SK-N-SH (cell line): ENCODE results near the gene PRRC2A. TPM values are rescaled to one million over a fixed set of nuclear protein-coding genes. Genes with fewer than 3 reads are reported as not detected.

Experiments
- CTCF ChIA-PET: fragments of 300-600, 350-600 bp; formaldehyde crosslinking; extraction: SDS; loops from one replicate; lab custom pipeline; 2021; lab: Yijun Ruan, JAX
- POLR2A ChIA-PET: fragments of 350-600 bp; sonication (Branson Sonifier 250); formaldehyde crosslinking; extraction: SDS; loops from one replicate; lab custom pipeline; 2020; ENCODE audit warnings: antibody characterized with exemption, inconsistent platforms; lab: Yijun Ruan, JAX
- DNase-seq: peaks from one replicate; pipeline ENCODE4 v3.0.0; 2012
- H2AFZ ChIP-seq: fragments of 200-600 bp; sonication (generic); 2 replicates; pipeline ENCODE4 v1.8.1; 2016; ENCODE audit warnings: antibody characterized with exemption, mild to moderate bottlenecking, low read depth
- H3F3A ChIP-seq: fragments of 200-600 bp; sonication (generic); replicated peaks from 2 replicates; pipeline ENCODE3; 2016; ENCODE audit warnings: antibody characterized with exemption, mild to moderate bottlenecking; ENCODE audit not compliant: insufficient read depth
- H3K27ac ChIP-seq, 2 experiments: fragments of 200-500 bp in 1 of 2; fragments of 200-600 bp in 1 of 2; sonication (Bioruptor generic) in 1 of 2; sonication (generic), shearing (Covaris generic) in 1 of 2; 2 replicates each; pipeline versions ENCODE4 v1.5.1 to v1.6.1; 2014 to 2016; ENCODE audit warnings: low read depth in 2 of 2, inconsistent platforms in 1 of 2, low read length in 1 of 2, mild to moderate bottlenecking in 1 of 2, mixed read lengths in 1 of 2
- H3K27me3 ChIP-seq: fragments of 200-600 bp; sonication (generic), shearing (Covaris generic); 2 replicates; pipeline ENCODE4 v1.6.1; 2016; ENCODE audit warnings: mixed run types; ENCODE audit not compliant: insufficient read depth
- H3K36me3 ChIP-seq, 2 experiments: fragments of 200-500 bp in 1 of 2; fragments of 200-600 bp in 1 of 2; sonication (Bioruptor generic) in 1 of 2; sonication (generic) in 1 of 2; replicated peaks in 1 of 2; 2 replicates each; pipeline versions ENCODE3 to v1.5.1; 2014 to 2016; ENCODE audit warnings: low read length in 1 of 2, mild to moderate bottlenecking in 1 of 2; ENCODE audit not compliant: insufficient read depth in 2 of 2, control insufficient read depth in 1 of 2
- H3K4me1 ChIP-seq, 2 experiments: fragments of 200-500 bp in 1 of 2; fragments of 200-600 bp in 1 of 2; sonication (Bioruptor generic) in 1 of 2; sonication (generic), shearing (Covaris generic) in 1 of 2; 2 replicates each; pipeline versions ENCODE4 v1.5.1 to v1.6.1; 2014 to 2016; ENCODE audit warnings: low read depth in 1 of 2, low read length in 1 of 2, mixed run types in 1 of 2; ENCODE audit not compliant: insufficient read depth in 2 of 2, control insufficient read depth in 1 of 2
- H3K4me2 ChIP-seq: fragments of 200-600 bp; sonication (generic), shearing (Covaris generic); 2 replicates; pipeline ENCODE4 v1.6.1; 2017; ENCODE audit warnings: mixed run types
- H3K4me3 ChIP-seq, 2 experiments: fragments of 200-500 bp in 1 of 2; fragments of 200-600 bp in 1 of 2; sonication (Bioruptor generic) in 1 of 2; sonication (generic), shearing (Covaris generic) in 1 of 2; 2 replicates each; pipeline versions ENCODE4 v1.5.1 to v1.8.1; 2014 to 2016; ENCODE audit warnings: low read depth in 2 of 2, inconsistent platforms in 1 of 2, low read length in 1 of 2, mild to moderate bottlenecking in 1 of 2, mixed read lengths in 1 of 2, moderate library complexity in 1 of 2
- H3K79me2 ChIP-seq: fragments of 200-600 bp; sonication (generic); 2 replicates; pipeline ENCODE4 v1.8.1; 2017; ENCODE audit warnings: mild to moderate bottlenecking; ENCODE audit not compliant: insufficient read depth
- H3K9ac ChIP-seq: fragments of 200-600 bp; sonication (generic); 2 replicates; pipeline ENCODE4 v1.6.1; 2017; ENCODE audit warnings: mixed run types
- H3K9me2 ChIP-seq: fragments of 200-600 bp; sonication (generic); 2 replicates; pipeline ENCODE4 v1.6.1; 2017; ENCODE audit warnings: mixed run types
- H3K9me3 ChIP-seq: fragments of 200-600 bp; sonication (generic); 2 replicates; pipeline ENCODE4 v1.6.1; 2017; ENCODE audit warnings: mixed run types, mild to moderate bottlenecking, moderate library complexity
- H4K20me1 ChIP-seq: fragments of 200-600 bp; sonication (generic); 2 replicates; pipeline ENCODE4 v1.6.1; 2017; ENCODE audit warnings: mild to moderate bottlenecking, mixed run types; ENCODE audit not compliant: insufficient read depth
- FOXM1 ChIP-seq: IDR thresholded peaks from 2 replicates; pipeline ENCODE4 v1.4.0; 2012; ENCODE audit warnings: low read depth, mild to moderate bottlenecking
- NFIC ChIP-seq: IDR thresholded peaks from 2 replicates; pipeline ENCODE4 v1.4.0; 2012; ENCODE audit warnings: borderline replicate concordance
- RFX5 ChIP-seq: IDR thresholded peaks from 2 replicates; pipeline ENCODE4 v1.6.1; 2012; ENCODE audit warnings: mild to moderate bottlenecking, improper control_type of control experiment, low read length
- SMC3 ChIP-seq: IDR thresholded peaks from 2 replicates; pipeline ENCODE4 v1.6.1; 2012; ENCODE audit warnings: low read depth, low read length, improper control_type of control experiment
- USF1 ChIP-seq: IDR thresholded peaks from 2 replicates; pipeline ENCODE4 v1.4.0; 2012; ENCODE audit warnings: low read depth, borderline replicate concordance
- USF2 ChIP-seq: fragments of 150-350 bp; IDR thresholded peaks from 2 replicates; pipeline ENCODE4 v1.6.1; 2017; ENCODE audit warnings: antibody characterized with exemption, low read length, low read depth, borderline replicate concordance
- ZBTB33 ChIP-seq: IDR thresholded peaks from 2 replicates; pipeline ENCODE4 v1.4.0; 2012; ENCODE audit warnings: low read depth, borderline replicate concordance
- WGBS: methylation state at CpG from one replicate; pipeline ENCODE4 v1.1.6; 2017; ENCODE audit warnings: low lambda C conversion rate; 5-methylcytosine and 5-hydroxymethylcytosine counted together
- polyA plus RNA-seq, 3 experiments: library from polyadenylated mRNA; depleted of rRNA; stranded (reverse); fragments of >200 nt; gene quantifications; 2 replicates each; pipeline ENCODE4 v1.2.3, GENCODE V29; 2012

The PRRC2A gene
- polyA plus RNA-seq, 1 of the 3 experiments (the other 2 are of a cell fraction), result 76.1 TPM

GRCh38 chr6:31614684-31615578, 5.6 kb upstream of the PRRC2A start, which contains the start of gene AIF1:
Gene AIF1 (plus strand): TSS chr6:31615234. CDS start chr6:31615330, 96 bp downstream.
- Histone ChIP-seq H3K9me2 (no peaks in the 10 kb centered on the region), H3K27ac (no peak within 1 kb of the TSS), H3F3A (peaks cover 11% of the 10 kb centered on the region), H3K9ac (no peak within 1 kb of the TSS), H3K27me3 (no peaks in the 10 kb centered on the region), H3K36me3 (no peaks in the 10 kb centered on the region), H3K4me3 (no peak within 1 kb of the TSS), H3K4me2 (no peak within 1 kb of the TSS), H3K79me2 (no peaks in the 10 kb centered on the region), H2AFZ (no peak within 1 kb of the TSS), H3K9me3 (no peaks in the 10 kb centered on the region), H4K20me1 (no peaks in the 10 kb centered on the region), H3K4me1 (no peaks in the 10 kb centered on the region; a peak in 1 of 4 replicates)
- POLR2A ChIA-PET, result no interaction called here
- CTCF ChIA-PET, result interaction anchor here (1.1 to 7.0 kb wide), 2 partner anchors 11 to 17 kb away, joined by 3 to 35 read pairs; no protein-coding TSS in a partner anchor
- no peak for DNase-seq
- 87% methylated on average over 6 of the region's 6 CpGs for WGBS
- TF ChIP-seq FOXM1 (no peak), USF1 (no peak), SMC3 (no peak), USF2 (no peak), NFIC (no peak)

GRCh38 chr6:31615748-31616147, 4.8 kb upstream of the PRRC2A start:
- H3K9ac ChIP-seq, result no peak overlapping the region
- H3K9me2 ChIP-seq, result no peaks in the 10 kb centered on the region
- no peaks in the 10 kb centered on the region for H4K20me1 ChIP-seq
- no peak for TF ChIP-seq RFX5
- no peak for TF ChIP-seq ZBTB33
- no peak overlapping the region for H3K4me2 ChIP-seq
- WGBS, result 83% methylated on average over 7 of the region's 7 CpGs
- H2AFZ ChIP-seq, result no peak overlapping the region
- POLR2A ChIA-PET, result no interaction called here
- no peak overlapping the region for H3K27ac ChIP-seq
- H3K4me3 ChIP-seq, result no peak overlapping the region
- H3K27me3 ChIP-seq, result no peaks in the 10 kb centered on the region
- CTCF ChIA-PET, result interaction anchor here (1.1 to 7.0 kb wide), 2 partner anchors 12 to 18 kb away, joined by 3 to 35 read pairs; no protein-coding TSS in a partner anchor
- H3K79me2 ChIP-seq, result peaks cover 2% of the 10 kb centered on the region
- no peaks in the 10 kb centered on the region for H3K36me3 ChIP-seq
- DNase-seq, result no peak
- H3F3A ChIP-seq, result peaks cover 11% of the 10 kb centered on the region
- H3K4me1 ChIP-seq, result no peaks in the 10 kb centered on the region
- no peaks in the 10 kb centered on the region for H3K9me3 ChIP-seq
